Smooth muscle cell (in vitro differentiated cells): Measurements from ENCODE around the gene GYS1. TPM values are rescaled to one million over a fixed set of nuclear protein-coding genes. Genes with fewer than 3 reads are reported as not detected.

ENCODE experiments used
- DNase-seq: peaks from one replicate; lab custom pipeline; 2025; ENCODE audit not compliant: unreplicated experiment; lab: John Stamatoyannopoulos, UW
- H2AFZ ChIP-seq: fragments of 200-600 bp; sonication (generic); 2 replicates; pipeline ENCODE4 v1.6.0; 2016; ENCODE audit warnings: antibody characterized with exemption, low read depth, mild to moderate bottlenecking
- H3F3A ChIP-seq: fragments of 200-600 bp; sonication (generic); 2 replicates; pipeline ENCODE4 v1.6.0; 2017; ENCODE audit warnings: antibody characterized with exemption, low read depth
- H3K27ac ChIP-seq: fragments of 200-600 bp; sonication (generic); 2 replicates; pipeline ENCODE4 v1.5.1; 2016; ENCODE audit warnings: low read depth, mild to moderate bottlenecking
- H3K27me3 ChIP-seq: fragments of 200-600 bp; sonication (generic); 2 replicates; pipeline ENCODE4 v1.6.1; 2016; ENCODE audit warnings: low read depth, mild to moderate bottlenecking
- H3K36me3 ChIP-seq: fragments of 200-600 bp; sonication (generic); 2 replicates; pipeline ENCODE4 v1.5.1; 2016; ENCODE audit warnings: low read depth
- H3K4me1 ChIP-seq: fragments of 200-600 bp; sonication (generic); 2 replicates; pipeline ENCODE4 v1.5.1; 2016; ENCODE audit warnings: low read depth
- H3K4me2 ChIP-seq: fragments of 200-600 bp; sonication (generic); 2 replicates; pipeline ENCODE4 v1.6.0; 2016; ENCODE audit warnings: mild to moderate bottlenecking
- H3K4me3 ChIP-seq: fragments of 200-600 bp; sonication (generic); 2 replicates; pipeline ENCODE4 v1.5.1; 2016; ENCODE audit warnings: mild to moderate bottlenecking
- H3K79me2 ChIP-seq: fragments of 200-600 bp; sonication (generic); 2 replicates; pipeline ENCODE4 v1.6.0; 2016; ENCODE audit warnings: low read depth, mild to moderate bottlenecking
- H3K9ac ChIP-seq: fragments of 200-600 bp; sonication (generic); 2 replicates; pipeline ENCODE4 v1.6.0; 2016; ENCODE audit warnings: low read depth
- H3K9me3 ChIP-seq: fragments of 200-600 bp; sonication (generic); replicated peaks from 2 replicates; pipeline ENCODE4 v1.5.1; 2016; ENCODE audit warnings: low read depth
- H4K20me1 ChIP-seq: fragments of 200-600 bp; sonication (generic); 2 replicates; pipeline ENCODE4 v1.6.0; 2016; ENCODE audit warnings: low read depth
- WGBS: methylation state at CpG from one replicate; pipeline ENCODE4 v1.1.7; 2016; ENCODE audit warnings: low lambda C conversion rate; 5-methylcytosine and 5-hydroxymethylcytosine counted together
- polyA plus RNA-seq: library from polyadenylated mRNA; unstranded; fragments of >200 nt; fragmentation: Nextera tagmentation; extraction: Ambion mirVana; gene quantifications from 2 replicates; pipeline ENCODE4 v1.2.1, GENCODE V29; 2016
- total RNA-seq: library from RNA; depleted of rRNA; stranded (reverse); fragments of >200 nt; gene quantifications from 2 replicates; pipeline ENCODE4 v1.2.3, GENCODE V29; 2014
- TF ChIP-seq, protein P1 (sequence below): fragments of 200-600 bp; sonication (generic); IDR thresholded peaks from 2 replicates; pipeline ENCODE4 v1.5.1; 2017; ENCODE audit warnings: borderline replicate concordance, mild to moderate bottlenecking, antibody characterized with exemption; ENCODE audit not compliant: insufficient read depth, poor library complexity, severe bottlenecking

The GYS1 gene
- total and polyA plus RNA-seq, 2 experiments from 2014 or later, result 58.1 to 82.6 TPM

DNA sequence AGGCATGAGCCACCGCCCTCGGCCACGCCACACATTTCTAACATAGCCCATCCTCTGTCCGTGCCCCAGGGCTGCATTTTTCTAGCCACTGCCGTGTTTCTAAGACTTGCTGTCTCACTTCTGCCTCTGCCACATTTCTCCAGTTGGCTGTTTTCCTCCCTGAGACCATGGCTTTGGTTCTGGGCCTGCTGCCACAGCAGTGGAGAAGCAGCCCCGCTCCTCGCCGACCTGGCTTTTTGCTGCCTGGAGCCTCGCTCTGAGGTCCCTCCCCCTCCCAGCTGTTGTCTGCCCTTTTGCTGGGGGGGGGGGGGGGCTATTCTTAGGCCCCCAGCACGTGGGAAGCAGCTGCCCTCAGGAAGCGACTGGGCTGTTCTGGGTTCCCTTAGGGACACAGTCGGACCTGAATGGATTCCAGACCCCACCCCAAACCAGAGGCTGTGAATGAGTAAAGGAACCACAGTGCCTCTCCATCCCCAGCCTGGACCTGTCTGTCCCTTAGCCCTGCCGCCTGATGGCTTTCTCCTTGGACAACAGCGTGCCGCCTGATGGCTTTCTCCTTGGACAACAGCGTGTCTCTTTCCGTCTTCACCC is 3.3 kb downstream of the GYS1 start:
- H3K27me3 ChIP-seq, result no peaks in the 10 kb centered on the region
- H3K4me3 ChIP-seq, result no peak overlapping the region
- H2AFZ ChIP-seq, result no peak overlapping the region
- no peak overlapping the region for H3K4me2 ChIP-seq
- TF ChIP-seq, protein P1, sequence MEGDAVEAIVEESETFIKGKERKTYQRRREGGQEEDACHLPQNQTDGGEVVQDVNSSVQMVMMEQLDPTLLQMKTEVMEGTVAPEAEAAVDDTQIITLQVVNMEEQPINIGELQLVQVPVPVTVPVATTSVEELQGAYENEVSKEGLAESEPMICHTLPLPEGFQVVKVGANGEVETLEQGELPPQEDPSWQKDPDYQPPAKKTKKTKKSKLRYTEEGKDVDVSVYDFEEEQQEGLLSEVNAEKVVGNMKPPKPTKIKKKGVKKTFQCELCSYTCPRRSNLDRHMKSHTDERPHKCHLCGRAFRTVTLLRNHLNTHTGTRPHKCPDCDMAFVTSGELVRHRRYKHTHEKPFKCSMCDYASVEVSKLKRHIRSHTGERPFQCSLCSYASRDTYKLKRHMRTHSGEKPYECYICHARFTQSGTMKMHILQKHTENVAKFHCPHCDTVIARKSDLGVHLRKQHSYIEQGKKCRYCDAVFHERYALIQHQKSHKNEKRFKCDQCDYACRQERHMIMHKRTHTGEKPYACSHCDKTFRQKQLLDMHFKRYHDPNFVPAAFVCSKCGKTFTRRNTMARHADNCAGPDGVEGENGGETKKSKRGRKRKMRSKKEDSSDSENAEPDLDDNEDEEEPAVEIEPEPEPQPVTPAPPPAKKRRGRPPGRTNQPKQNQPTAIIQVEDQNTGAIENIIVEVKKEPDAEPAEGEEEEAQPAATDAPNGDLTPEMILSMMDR, result no peak
- no peaks in the 10 kb centered on the region for H3K9me3 ChIP-seq
- H3K27ac ChIP-seq, result peak overlapping the region; percentile 37
- no peak for DNase-seq
- H3K4me1 ChIP-seq, result peaks cover 16% of the 10 kb centered on the region
- no peaks in the 10 kb centered on the region for H3F3A ChIP-seq
- WGBS, result 89% methylated on average over 17 of the region's 17 CpGs
- peaks cover 49% of the 10 kb centered on the region for H4K20me1 ChIP-seq
- peaks cover 46% of the 10 kb centered on the region for H3K79me2 ChIP-seq
- H3K36me3 ChIP-seq, result no peaks in the 10 kb centered on the region
- H3K9ac ChIP-seq, result no peak overlapping the region

DNA sequence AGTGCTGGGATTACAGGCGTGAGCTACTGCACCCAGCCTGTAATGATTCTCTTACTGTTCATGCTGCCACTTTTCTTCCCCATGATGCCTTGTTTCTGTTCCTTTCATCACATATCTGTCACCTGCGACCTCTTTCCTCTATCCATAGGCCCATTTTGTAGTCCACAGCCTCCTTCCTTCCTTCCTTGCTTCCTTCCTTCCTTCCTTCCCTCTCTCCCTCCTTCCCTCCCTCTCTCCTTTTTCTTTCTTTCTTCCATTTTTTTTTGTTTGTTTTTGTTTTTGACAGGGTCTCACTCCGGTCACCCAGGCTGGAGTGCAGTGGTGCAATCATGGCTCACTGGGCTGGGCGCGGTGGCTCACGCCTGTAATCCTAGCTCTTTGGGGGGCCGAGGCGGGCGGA is 4.2 kb downstream of the GYS1 start:
- Histone ChIP-seq H4K20me1 (peaks cover 49% of the 10 kb centered on the region), H3K27me3 (no peaks in the 10 kb centered on the region), H3K4me1 (peaks cover 10% of the 10 kb centered on the region), H3K4me3 (no peak overlapping the region), H3F3A (no peaks in the 10 kb centered on the region), H2AFZ (no peak overlapping the region), H3K9ac (no peak overlapping the region), H3K36me3 (no peaks in the 10 kb centered on the region), H3K4me2 (no peak overlapping the region), H3K27ac (no peak overlapping the region), H3K79me2 (peaks cover 37% of the 10 kb centered on the region), H3K9me3 (no peaks in the 10 kb centered on the region)
- no peak for DNase-seq
- 98% methylated on average over 9 of the region's 9 CpGs for WGBS
- TF ChIP-seq, protein P1, result no peak

DNA sequence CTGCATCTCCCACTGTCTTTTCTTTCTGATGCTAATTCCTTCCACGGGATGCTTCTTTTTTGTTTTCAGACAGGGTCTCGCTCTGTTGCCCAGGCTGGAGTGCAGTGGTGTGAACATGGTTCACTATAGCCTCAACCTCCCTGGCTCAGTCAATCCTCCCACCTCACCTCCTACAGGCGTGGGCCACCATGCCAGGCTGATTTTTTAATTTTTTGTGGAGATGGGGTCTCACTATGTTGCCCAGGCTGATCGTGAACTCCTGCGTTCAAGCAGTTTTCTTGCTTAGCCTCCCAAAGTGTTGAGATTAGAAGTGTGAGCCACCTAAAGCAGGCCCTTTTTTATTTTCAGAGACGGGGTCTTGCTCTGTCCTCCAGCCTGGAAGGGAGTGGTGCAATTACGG is 4.8 kb downstream of the GYS1 start:
- no peaks in the 10 kb centered on the region for H3K27me3 ChIP-seq
- H3K79me2 ChIP-seq, result peaks cover 37% of the 10 kb centered on the region
- H3K9me3 ChIP-seq, result no peaks in the 10 kb centered on the region
- no peak overlapping the region for H3K9ac ChIP-seq
- no peak overlapping the region for H3K4me2 ChIP-seq
- H3K27ac ChIP-seq, result no peak overlapping the region
- no peak overlapping the region for H2AFZ ChIP-seq
- DNase-seq, result no peak
- WGBS, result 97% methylated on average over 7 of the region's 7 CpGs
- peaks cover 10% of the 10 kb centered on the region for H3K4me1 ChIP-seq
- H3F3A ChIP-seq, result no peaks in the 10 kb centered on the region
- peaks cover 49% of the 10 kb centered on the region for H4K20me1 ChIP-seq
- no peak overlapping the region for H3K4me3 ChIP-seq
- no peaks in the 10 kb centered on the region for H3K36me3 ChIP-seq
- TF ChIP-seq, protein P1, result no peak

DNA sequence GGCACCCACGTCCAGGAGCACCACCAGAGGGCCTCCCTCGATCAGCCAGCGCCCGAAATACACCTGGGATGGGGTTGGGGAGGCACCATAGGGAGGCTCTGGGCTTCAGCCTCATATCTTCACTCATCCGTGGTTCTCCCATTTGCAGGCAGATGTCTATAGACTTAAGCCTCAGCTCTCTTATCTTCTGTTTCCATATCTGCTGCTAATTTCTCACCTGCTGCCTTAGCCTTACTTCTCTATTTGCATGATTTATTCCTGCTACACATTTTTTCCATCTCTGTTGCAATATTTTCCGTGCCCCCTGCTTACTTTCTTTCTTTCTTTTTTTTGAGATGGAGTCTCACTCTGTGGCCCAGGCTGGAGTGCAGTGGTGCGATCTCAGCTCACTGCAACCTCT is 5.8 kb downstream of the GYS1 start:
- H4K20me1 ChIP-seq, result peaks cover 49% of the 10 kb centered on the region
- no peak for DNase-seq
- H3K4me3 ChIP-seq, result no peak overlapping the region
- no peaks in the 10 kb centered on the region for H3K36me3 ChIP-seq
- peaks cover 10% of the 10 kb centered on the region for H3K4me1 ChIP-seq
- TF ChIP-seq, protein P1, result no peak
- no peaks in the 10 kb centered on the region for H3K27me3 ChIP-seq
- H3K4me2 ChIP-seq, result no peak overlapping the region
- no peak overlapping the region for H2AFZ ChIP-seq
- H3K79me2 ChIP-seq, result peaks cover 30% of the 10 kb centered on the region
- H3K9me3 ChIP-seq, result no peaks in the 10 kb centered on the region
- no peak overlapping the region for H3K27ac ChIP-seq
- no peaks in the 10 kb centered on the region for H3F3A ChIP-seq
- 92% methylated on average over 6 of the region's 7 CpGs for WGBS
- H3K9ac ChIP-seq, result no peak overlapping the region
